HEK293T (cell line): ENCODE measurements around the gene RANBP9.

Experiments
- CTCF ChIA-PET: fragments of 350-600 bp; formaldehyde crosslinking; extraction: SDS; loops from one replicate; lab custom pipeline; 2021; ENCODE audit warnings: antibody characterized with exemption, inconsistent platforms; lab: Yijun Ruan, JAX
- POLR2A ChIA-PET: fragments of 350-600 bp; formaldehyde crosslinking; extraction: SDS; loops from one replicate; lab custom pipeline; 2020; ENCODE audit warnings: antibody characterized with exemption, inconsistent platforms; lab: Yijun Ruan, JAX
- DNase-seq: peaks from one replicate; pipeline ENCODE4 v3.0.0; 2012; ENCODE audit warnings: mixed read lengths; ENCODE audit errors: extremely low spot score
- ARNT ChIP-seq: fragments of 450-650 bp; IDR thresholded peaks from 2 replicates; pipeline ENCODE4 v1.6.1; 2017; ENCODE audit warnings: mild to moderate bottlenecking
- BHLHE40 ChIP-seq: fragments of 450-650 bp; IDR thresholded peaks from 2 replicates; pipeline ENCODE4 v1.6.1; 2016; ENCODE audit warnings: mild to moderate bottlenecking, moderate library complexity, borderline replicate concordance
- CTBP1 ChIP-seq: fragments of 450-650 bp; IDR thresholded peaks from 2 replicates; pipeline ENCODE4 v1.6.1; 2016; ENCODE audit warnings: borderline replicate concordance
- ELF4 ChIP-seq: fragments of 450-650 bp; IDR thresholded peaks from 2 replicates; pipeline ENCODE4 v1.6.1; 2017; ENCODE audit warnings: antibody characterized with exemption
- FOXA1 ChIP-seq: fragments of 450-650 bp; IDR thresholded peaks from 2 replicates; pipeline ENCODE4 v1.6.1; 2016; ENCODE audit warnings: mild to moderate bottlenecking
- FOXK2 ChIP-seq: fragments of 450-650 bp; IDR thresholded peaks from 2 replicates; pipeline ENCODE4 v1.6.1; 2016; ENCODE audit warnings: mild to moderate bottlenecking
- FOXM1 ChIP-seq: fragments of 450-650 bp; IDR thresholded peaks from 2 replicates; pipeline ENCODE4 v1.6.1; 2017; ENCODE audit warnings: mild to moderate bottlenecking, borderline replicate concordance
- HDGF ChIP-seq: fragments of 450-650 bp; IDR thresholded peaks from 2 replicates; pipeline ENCODE4 v1.6.1; 2017; ENCODE audit warnings: antibody characterized with exemption, borderline replicate concordance
- L3MBTL2 ChIP-seq: fragments of 450-650 bp; conservative IDR thresholded peaks from 2 replicates; pipeline ENCODE4 v1.6.1; 2016; ENCODE audit warnings: mild to moderate bottlenecking
- LEF1 ChIP-seq: fragments of 450-650 bp; IDR thresholded peaks from 2 replicates; pipeline ENCODE4 v1.6.1; 2017; ENCODE audit warnings: mild to moderate bottlenecking, borderline replicate concordance
- NFRKB ChIP-seq: fragments of 450-650 bp; IDR thresholded peaks from 2 replicates; pipeline ENCODE4 v1.6.1; 2016; ENCODE audit warnings: mild to moderate bottlenecking, moderate library complexity
- PKNOX1 ChIP-seq: fragments of 450-650 bp; IDR thresholded peaks from 2 replicates; pipeline ENCODE4 v1.6.1; 2016
- SP1 ChIP-seq: fragments of 450-650 bp; IDR thresholded peaks from 2 replicates; pipeline ENCODE4 v1.6.1; 2017
- SUZ12 ChIP-seq: fragments of 450-650 bp; IDR thresholded peaks from 2 replicates; pipeline ENCODE4 v1.6.1; 2016; ENCODE audit warnings: mild to moderate bottlenecking
- TARDBP ChIP-seq: fragments of 450-650 bp; IDR thresholded peaks from 2 replicates; pipeline ENCODE4 v1.6.1; 2016
- ZNF384 ChIP-seq: fragments of 450-650 bp; IDR thresholded peaks from 2 replicates; pipeline ENCODE4 v1.6.1; 2016

The RANBP9 gene

GRCh38 chr6:13643125-13643524 is 68.5 kb downstream of the RANBP9 start:
- ChIA-PET POLR2A (no interaction called here), CTCF (no interaction called here)
- TF ChIP-seq ZNF384 (no peak), CTBP1 (no peak), PKNOX1 (no peak), FOXK2 (no peak), BHLHE40 (no peak), SP1 (no peak), HDGF (no peak), TARDBP (no peak), FOXA1 (no peak), ARNT (no peak), LEF1 (no peak), SUZ12 (no peak), L3MBTL2 (no peak), FOXM1 (no peak), NFRKB (no peak), ELF4 (no peak)
- DNase-seq, result no peak

- DNase-seq, result no peak
- ChIA-PET CTCF (no interaction called here), POLR2A (interaction anchor here (1.5 kb wide), 1 partner anchor 26 kb away, joined by 3 read pairs; the partner anchor contains the start of gene NOL7)
- TF ChIP-seq PKNOX1, result no peak
- TF ChIP-seq FOXA1, result no peak
Measured at GRCh38 chr6:13641315-13641714, 70.3 kb downstream of the RANBP9 start.

- TF ChIP-seq NFRKB, result no peak
- no peak for TF ChIP-seq SP1
- TF ChIP-seq FOXK2, result no peak
- CTCF ChIA-PET, result interaction anchor here (0.9 kb wide), 1 partner anchor 14 kb away, joined by 3 read pairs; no protein-coding TSS in a partner anchor
- POLR2A ChIA-PET, result no interaction called here
- DNase-seq, result no peak
Measured at GRCh38 chr6:13638626-13639025, 73.0 kb downstream of the RANBP9 start.

GRCh38 chr6:13638014-13638413 is 73.6 kb downstream of the RANBP9 start:
- no peak for DNase-seq
- ChIA-PET POLR2A (interaction anchor here (1.1 kb wide), 1 partner anchor 23 kb away, joined by 3 read pairs; the partner anchor contains the start of gene NOL7), CTCF (no interaction called here)
- TF ChIP-seq SP1 (no peak), SUZ12 (no peak), FOXM1 (no peak), ELF4 (no peak), TARDBP (no peak), LEF1 (no peak), PKNOX1 (no peak), FOXA1 (no peak), HDGF (no peak), BHLHE40 (no peak), L3MBTL2 (no peak), FOXK2 (no peak), ARNT (no peak)

- POLR2A ChIA-PET, result no interaction called here
- TF ChIP-seq FOXK2 (no peak), L3MBTL2 (no peak), FOXM1 (no peak), ZNF384 (no peak), BHLHE40 (no peak), ARNT (no peak), CTBP1 (no peak), TARDBP (no peak), PKNOX1 (no peak), SUZ12 (no peak), FOXA1 (no peak), HDGF (no peak), NFRKB (no peak), ELF4 (no peak)
- CTCF ChIA-PET, result interaction anchor here (0.8 kb wide), 1 partner anchor 21 kb away, joined by 3 read pairs; the partner anchor contains the start of gene NOL7
- DNase-seq, result no peak
Measured at GRCh38 chr6:13635948-13636658, 75.5 kb downstream of the RANBP9 start.

- ChIA-PET CTCF (no interaction called here), POLR2A (interaction anchor here (0.7 to 1.1 kb wide), 2 partner anchors 9 to 1735 kb away, joined by 3 to 4 read pairs; no protein-coding TSS in a partner anchor)
- no peak for DNase-seq
- TF ChIP-seq SUZ12 (no peak), TARDBP (no peak)
Measured at GRCh38 chr6:13633343-13633742, 78.3 kb downstream of the RANBP9 start.
